Type B pancreatic cell (in vitro differentiated cells): ENCODE measurements around the gene MAGI3. TPM values are rescaled to one million over a fixed set of nuclear protein-coding genes. Genes with fewer than 3 reads are reported as not detected.
"Not testable (repeated sequence)": the region's sequence is repeated elsewhere in the genome, so short reads cannot be mapped to it uniquely, and the experiment has no call there.

Source experiments
- DNase-seq: peaks from one replicate; pipeline ENCODE4 v3.0.0; 2021; ENCODE audit warnings: mixed read lengths; ENCODE audit not compliant: unreplicated experiment; ENCODE audit errors: extremely low spot score
- H3K27ac Mint-ChIP-seq: 2 replicates; pipeline ENCODE4 v1.8.0; 2021; ENCODE audit warnings: mild to moderate bottlenecking, mixed read lengths
- H3K27me3 Mint-ChIP-seq: 2 replicates; pipeline ENCODE4 v1.8.0; 2021; ENCODE audit warnings: mixed read lengths
- H3K36me3 Mint-ChIP-seq: 2 replicates; pipeline ENCODE4 v1.8.0; 2021; ENCODE audit warnings: mixed read lengths
- H3K4me1 Mint-ChIP-seq: one replicate; pipeline ENCODE4 v1.8.0; 2021; ENCODE audit warnings: mixed read lengths; ENCODE audit not compliant: unreplicated experiment
- H3K4me3 Mint-ChIP-seq: 2 replicates; pipeline ENCODE4 v1.8.0; 2021; ENCODE audit warnings: mild to moderate bottlenecking, mixed read lengths
- H3K9me3 Mint-ChIP-seq: 2 replicates; pipeline ENCODE4 v1.8.0; 2021; ENCODE audit warnings: mixed read lengths
- CTCF ChIP-seq: fragments of 200-600 bp; sonication (generic); conservative IDR thresholded peaks from 2 replicates; pipeline ENCODE4 v1.5.0; 2021; ENCODE audit warnings: antibody characterized with exemption, mild to moderate bottlenecking
- total RNA-seq: library from RNA; stranded (reverse); gene quantifications from 2 replicates; pipeline ENCODE4 v1.2.1, GENCODE V29; 2021; ENCODE audit warnings: low replicate concordance

MAGI3 gene
- total RNA-seq, 1 donor from 2014 or later = 19.2 TPM

- Mint-ChIP-seq H3K36me3 (no peaks in the 10 kb centered on the region), H3K27ac (no peak overlapping the region), H3K9me3 (no peaks in the 10 kb centered on the region), H3K4me3 (no peak overlapping the region), H3K4me1 (peaks cover 4% of the 10 kb centered on the region), H3K27me3 (no peaks in the 10 kb centered on the region)
- TF ChIP-seq CTCF = no peak
- no peak for DNase-seq
These were observed 155.3 kb downstream of the MAGI3 start for GRCh38 chr1:113545626-113546025.

- Mint-ChIP-seq H3K4me1 (no peaks in the 10 kb centered on the region), H3K27me3 (no peaks in the 10 kb centered on the region), H3K4me3 (no peak overlapping the region), H3K36me3 (peaks cover 7% of the 10 kb centered on the region), H3K27ac (no peak overlapping the region), H3K9me3 (no peaks in the 10 kb centered on the region)
- DNase-seq = no peak
- no peak for TF ChIP-seq CTCF
These were observed 161.4 kb downstream of the MAGI3 start for GRCh38 chr1:113551728-113552127.

GRCh38 chr1:113552244-113552643, 161.9 kb downstream of the MAGI3 start:
- TF ChIP-seq CTCF = no peak
- no peak for DNase-seq
- no peak overlapping the region for H3K4me3 Mint-ChIP-seq
- H3K4me1 Mint-ChIP-seq = no peaks in the 10 kb centered on the region
- no peaks in the 10 kb centered on the region for H3K9me3 Mint-ChIP-seq
- no peaks in the 10 kb centered on the region for H3K27me3 Mint-ChIP-seq
- peaks cover 7% of the 10 kb centered on the region for H3K36me3 Mint-ChIP-seq
- H3K27ac Mint-ChIP-seq = no peak overlapping the region

GRCh38 chr1:113557187-113557586, 166.9 kb downstream of the MAGI3 start:
- H3K4me3 Mint-ChIP-seq = no peak overlapping the region
- H3K36me3 Mint-ChIP-seq = peaks cover 20% of the 10 kb centered on the region
- no peaks in the 10 kb centered on the region for H3K4me1 Mint-ChIP-seq

GRCh38 chr1:113565621-113566020, 175.3 kb downstream of the MAGI3 start:
- Mint-ChIP-seq H3K27me3 (no peaks in the 10 kb centered on the region), H3K9me3 (peaks cover 13% of the 10 kb centered on the region), H3K4me1 (no peaks in the 10 kb centered on the region), H3K4me3 (no peak overlapping the region), H3K36me3 (peaks cover 5% of the 10 kb centered on the region), H3K27ac (no peak overlapping the region)
- DNase-seq = no peak
- no peak for TF ChIP-seq CTCF

More at GRCh38 chr1:113557187-113557586, 166.9 kb downstream of the MAGI3 start:
- TF ChIP-seq CTCF = no peak
- H3K9me3 Mint-ChIP-seq = peaks cover 10% of the 10 kb centered on the region
- no peak for DNase-seq
- no peak overlapping the region for H3K27ac Mint-ChIP-seq
- H3K27me3 Mint-ChIP-seq = no peaks in the 10 kb centered on the region

GRCh38 chr1:113567427-113567826, 177.1 kb downstream of the MAGI3 start:
- Mint-ChIP-seq H3K27me3 (no peaks in the 10 kb centered on the region), H3K9me3 (peaks cover 7% of the 10 kb centered on the region), H3K4me3 (no peak overlapping the region), H3K27ac (no peak overlapping the region), H3K36me3 (peaks cover 10% of the 10 kb centered on the region), H3K4me1 (no peaks in the 10 kb centered on the region)
- TF ChIP-seq CTCF = no peak
- no peak for DNase-seq

- DNase-seq, H3K4me3 Mint-ChIP-seq, H3K36me3 Mint-ChIP-seq, H3K27ac Mint-ChIP-seq, H3K27me3 Mint-ChIP-seq, H3K9me3 Mint-ChIP-seq: not testable (repeated sequence)
- peaks cover 17% of the 10 kb centered on the region for H3K4me1 Mint-ChIP-seq
These were observed 185.5 kb downstream of the MAGI3 start for GRCh38 chr1:113575744-113576260.
